GM21447 (cell line): ENCODE data around the gene ECE1.
"Not testable (repeated sequence)": the region's sequence is repeated elsewhere in the genome, so short reads cannot be mapped to it uniquely, and the experiment has no call there.

ENCODE experiments used
- ATAC-seq: cut with Tn5 transposase; IDR thresholded peaks from one replicate; pipeline ENCODE4 v1.9.1; 2021; ENCODE audit not compliant: unreplicated experiment

Gene ECE1

DNA sequence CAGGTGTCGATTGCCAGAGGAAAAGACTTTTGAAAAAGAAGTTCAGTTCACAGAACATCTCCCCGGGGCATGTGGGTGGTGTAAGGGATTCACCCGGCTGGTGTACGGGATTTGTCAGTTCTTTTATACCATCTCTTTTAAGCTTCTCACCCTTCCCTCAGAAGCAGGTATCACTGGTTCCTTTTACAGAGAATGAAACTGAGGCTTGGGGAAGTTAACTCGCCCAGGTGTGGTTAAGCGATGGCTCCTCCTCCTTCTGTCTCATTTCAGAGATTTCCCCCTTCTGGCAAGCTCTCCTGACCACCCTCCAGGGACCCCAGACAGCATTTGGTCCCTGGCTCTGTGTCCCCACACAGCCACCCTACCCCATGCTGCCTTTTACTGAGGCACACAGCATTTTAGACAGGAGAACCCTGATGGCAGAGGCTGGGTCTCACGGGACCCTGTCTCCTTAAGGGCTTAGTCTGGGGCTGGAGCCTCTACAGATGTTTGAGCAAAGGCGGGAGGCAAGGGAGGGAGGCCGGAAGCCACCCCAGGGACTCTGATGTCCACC is 2.8 kb upstream of the ECE1 start:
- peak; percentile 30 for ATAC-seq

DNA sequence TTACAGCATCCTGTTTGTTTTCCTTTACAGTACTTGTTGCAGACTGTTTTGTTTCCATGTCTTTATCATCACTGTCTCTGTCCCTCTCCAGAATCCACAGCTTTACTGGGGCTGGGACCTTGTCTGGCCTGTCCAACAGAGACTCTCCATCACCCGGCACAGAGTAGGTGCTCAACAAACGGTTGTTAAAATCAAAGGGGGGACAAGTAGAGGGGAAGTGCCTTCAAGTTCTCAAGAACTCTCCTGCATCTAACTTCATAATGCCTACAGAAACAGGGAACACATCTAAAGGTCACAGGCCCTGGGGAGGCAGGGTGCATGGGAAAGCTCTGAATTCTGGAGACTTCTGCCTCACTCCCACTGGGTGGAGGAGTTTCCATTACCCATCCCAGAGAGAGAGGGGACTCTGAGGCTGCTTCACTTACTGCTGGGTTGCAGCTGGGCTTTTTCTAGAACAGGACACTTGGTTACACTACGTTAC is 2.3 kb upstream of the ECE1 start:
- ATAC-seq, result no peak

DNA sequence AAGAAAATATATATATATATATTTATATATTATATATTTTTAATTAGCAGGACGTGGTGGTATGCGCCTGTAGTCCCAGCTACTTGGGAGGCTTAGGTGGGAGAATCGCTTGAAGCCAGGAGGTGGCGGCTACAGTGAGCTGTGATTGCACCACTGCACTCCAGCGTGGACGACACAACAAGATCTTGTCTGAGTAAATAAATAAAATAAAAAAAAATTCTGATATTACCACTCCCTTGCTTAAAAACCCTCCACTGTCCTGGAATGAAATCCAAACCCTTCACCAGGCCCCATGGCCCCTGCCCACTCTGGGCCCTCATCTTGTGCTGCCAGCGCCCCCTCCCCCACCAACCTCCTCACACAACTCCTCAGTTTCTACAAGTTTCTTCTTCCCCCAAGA is 1.7 kb upstream of the ECE1 start:
- ATAC-seq, result no peak

DNA sequence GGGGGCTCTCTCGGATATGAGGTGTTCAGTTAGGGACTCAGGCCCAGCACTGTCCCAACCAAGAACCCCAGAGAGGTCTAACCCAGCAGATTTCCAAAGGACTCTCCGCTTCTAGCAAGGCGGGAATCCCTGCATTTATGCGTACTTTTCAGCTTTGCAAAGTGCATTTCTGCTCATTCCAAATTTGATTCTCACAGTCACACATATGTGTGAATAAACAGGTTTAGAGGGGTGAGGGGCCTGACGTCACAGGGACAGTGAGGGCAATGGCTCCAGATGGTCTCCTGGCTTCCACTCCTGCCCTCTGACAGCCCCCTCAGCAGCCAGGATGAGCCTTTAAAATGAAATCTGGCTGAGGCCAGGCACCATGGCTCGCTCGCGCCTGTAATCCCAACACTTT is 921 bp upstream of the ECE1 start:
- no peak for ATAC-seq

- ATAC-seq, result no peak
These were observed 282 bp upstream of the ECE1 start for GRCh38 chr1:21290546-21290944.

DNA sequence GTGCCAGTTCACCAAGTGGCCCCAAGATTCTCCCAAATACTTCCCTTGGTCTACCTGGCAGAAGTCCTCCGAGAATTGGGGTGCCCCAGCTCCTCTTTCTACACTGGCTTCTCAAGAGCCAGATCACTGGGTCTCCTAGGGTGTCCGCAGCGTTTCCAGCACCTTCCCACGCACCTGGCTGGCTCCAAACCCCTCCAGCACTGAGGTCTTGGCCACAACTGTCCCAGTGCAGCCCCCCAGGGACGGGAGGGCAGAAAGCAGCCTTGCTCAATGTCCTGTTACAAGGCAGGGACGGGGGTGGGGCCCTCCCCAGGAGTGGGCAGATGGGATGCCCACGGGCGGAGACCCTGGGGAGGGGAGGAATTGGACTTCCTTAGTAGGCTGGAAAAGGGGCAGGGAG is 1.1 kb downstream of the ECE1 start:
- no peak for ATAC-seq

DNA sequence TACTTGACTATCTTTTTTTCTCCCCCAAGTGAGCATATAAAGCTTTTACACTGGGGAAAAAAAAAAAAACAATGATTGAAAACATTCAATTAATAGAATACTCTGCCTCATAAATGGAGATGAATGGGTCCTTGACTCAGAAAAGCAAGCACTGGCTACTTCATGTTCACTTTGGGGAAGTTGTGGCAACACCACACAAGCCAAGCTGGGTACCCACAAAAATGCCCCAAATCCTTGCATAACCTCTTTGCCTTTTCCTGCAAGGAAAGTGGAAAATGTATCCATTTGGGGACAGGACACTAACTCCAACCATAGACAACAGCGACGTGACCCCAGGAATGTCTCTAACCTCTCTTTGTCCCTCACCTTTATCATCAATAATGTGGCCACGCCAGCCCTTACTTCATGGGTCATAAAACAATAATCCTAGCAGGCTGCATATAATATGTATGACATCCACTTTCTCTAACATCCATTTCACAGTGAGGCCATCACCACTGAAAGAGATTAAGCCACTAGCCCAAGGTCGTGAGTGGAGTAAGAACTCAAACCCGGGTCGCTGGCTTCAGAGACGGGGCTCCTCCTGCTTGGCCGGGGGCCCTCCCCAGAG is 2.3 kb downstream of the ECE1 start:
- no peak for ATAC-seq

DNA sequence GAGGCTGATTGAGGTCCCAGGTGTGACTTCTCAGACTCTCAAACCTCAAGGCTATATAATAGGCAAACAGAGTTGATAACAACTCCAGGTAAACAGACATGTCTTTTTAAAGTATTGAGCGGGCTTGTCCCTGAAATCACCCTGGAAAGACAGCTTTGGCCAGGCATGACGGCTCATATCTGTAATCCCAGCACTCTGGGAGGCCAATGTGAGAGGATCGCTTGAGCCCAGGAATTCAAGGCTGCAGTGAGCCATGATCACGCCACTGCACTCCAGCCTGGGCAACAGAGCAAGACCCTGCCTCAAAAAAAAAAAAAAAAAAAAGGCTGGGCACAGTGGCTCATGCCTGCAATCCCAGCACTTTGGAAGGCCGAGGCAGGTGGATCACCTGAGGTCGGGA is 4.9 kb downstream of the ECE1 start:
- not testable (repeated sequence) for ATAC-seq

DNA sequence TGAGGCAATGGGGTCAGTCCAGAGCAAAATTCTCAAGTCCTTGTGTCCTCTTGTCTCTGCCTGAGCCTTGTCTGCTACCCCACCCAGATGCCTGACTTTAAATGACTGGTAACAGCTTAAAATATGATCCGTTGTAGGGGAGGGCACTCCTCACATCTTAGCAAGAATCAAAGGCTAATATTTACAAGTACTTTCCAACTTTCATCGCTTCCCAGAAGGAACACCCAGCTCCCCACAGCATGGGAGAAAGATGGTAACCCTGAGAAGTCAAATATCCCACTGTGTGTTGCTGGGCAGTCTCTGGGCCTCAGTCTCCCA is 5.2 kb downstream of the ECE1 start:
- ATAC-seq, result no peak

- ATAC-seq, result no peak
These were observed 5.8 kb downstream of the ECE1 start for GRCh38 chr1:21284206-21285054.

GRCh38 chr1:21283524-21283923 is 6.7 kb downstream of the ECE1 start:
- ATAC-seq, result no peak

DNA sequence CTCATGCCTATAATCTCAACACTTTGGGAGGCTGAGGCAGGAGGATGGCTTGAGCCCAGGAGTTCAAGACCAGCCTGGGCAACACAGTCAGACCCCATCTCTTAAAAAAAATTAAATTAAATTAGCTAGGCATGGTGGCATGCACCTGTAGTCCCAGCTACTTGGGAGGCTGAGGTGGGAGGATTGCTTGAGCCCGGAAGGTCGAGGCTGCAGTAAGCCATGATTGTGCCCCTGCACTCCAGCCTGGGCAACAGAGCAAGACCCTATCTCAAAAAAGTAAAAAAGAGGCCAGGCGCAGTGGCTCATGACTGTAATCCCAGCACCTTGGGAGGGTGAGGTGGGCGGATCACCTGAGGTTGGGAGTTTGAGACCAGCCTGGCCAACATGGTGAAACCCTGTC is 8.2 kb downstream of the ECE1 start:
- not testable (repeated sequence) for ATAC-seq

GRCh38 chr1:21280482-21280881 is 9.8 kb downstream of the ECE1 start:
- ATAC-seq, result no peak

GRCh38 chr1:21280011-21280471 is 10.2 kb downstream of the ECE1 start:
- ATAC-seq, result no peak

GRCh38 chr1:21278860-21279845 is 11.1 kb downstream of the ECE1 start:
- no peak for ATAC-seq

GRCh38 chr1:21278208-21278859 is 11.9 kb downstream of the ECE1 start:
- no peak for ATAC-seq

DNA sequence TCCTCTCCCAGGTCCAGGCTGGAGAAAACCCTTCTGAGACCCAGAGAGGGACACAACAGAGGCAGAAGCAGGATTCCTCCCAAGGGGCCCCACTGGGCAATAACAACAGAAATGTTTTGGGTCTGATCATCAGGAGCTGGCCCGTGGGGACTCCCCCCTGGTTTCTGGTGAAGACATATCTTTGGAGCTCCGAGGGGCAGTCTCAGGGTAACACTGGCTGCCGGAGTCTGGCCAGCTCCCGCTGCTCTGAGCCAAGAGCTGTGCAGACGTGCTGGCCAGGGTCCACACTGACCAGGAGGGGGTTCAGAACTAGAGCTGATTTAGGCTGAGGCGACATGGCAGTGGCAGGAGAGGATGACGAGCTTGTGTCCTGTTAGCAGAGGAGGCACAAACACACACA is 13.1 kb downstream of the ECE1 start:
- ATAC-seq, result no peak

DNA sequence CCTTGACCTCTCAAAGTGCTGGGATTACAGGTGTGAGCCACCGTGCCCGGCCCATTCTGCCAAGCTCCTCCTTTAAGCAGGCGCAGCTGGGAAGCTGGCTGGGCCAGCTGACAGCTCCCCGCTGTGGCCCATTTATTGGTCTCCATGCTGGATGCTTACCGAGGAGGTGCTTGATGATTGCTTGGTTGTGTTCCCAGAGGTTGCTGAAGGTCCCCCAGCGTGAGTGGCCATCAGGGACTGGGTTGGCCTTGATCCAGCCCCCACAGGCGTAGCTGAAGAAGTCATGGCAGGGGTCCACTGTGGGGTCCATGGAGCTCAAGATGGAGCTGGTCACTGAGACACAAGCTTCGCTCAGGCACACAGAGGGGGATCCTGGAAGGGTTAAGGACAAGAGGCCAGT is 17.7 kb downstream of the ECE1 start:
- no peak for ATAC-seq

DNA sequence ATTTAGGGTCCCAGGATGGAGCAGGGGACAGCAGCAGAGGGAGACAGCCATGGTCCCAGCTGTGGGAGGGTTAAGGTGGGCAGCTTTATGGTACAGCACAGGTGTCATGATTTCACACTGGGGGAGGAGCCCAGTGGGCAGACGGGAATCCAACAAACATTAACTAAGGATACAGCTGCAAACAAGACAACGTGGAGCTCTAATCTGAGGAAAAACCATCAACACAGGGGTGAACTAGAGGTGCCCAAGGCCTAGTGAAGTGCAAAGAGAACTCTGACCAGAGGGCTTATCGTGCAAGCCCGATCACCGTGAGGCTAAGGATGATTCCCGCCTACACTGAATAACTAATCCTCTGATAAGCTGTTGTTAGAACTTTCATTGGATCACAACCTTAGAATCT is 18.7 kb downstream of the ECE1 start:
- no peak for ATAC-seq

GRCh38 chr1:21270086-21270689 is 20.1 kb downstream of the ECE1 start:
- no peak for ATAC-seq
